8988T (cell line): ENCODE data around the gene MIGA2.
"Not testable (repeated sequence)": the region's sequence is repeated elsewhere in the genome, so short reads cannot be mapped to it uniquely, and the experiment has no call there.

ENCODE experiments used
- DNase-seq: peaks from one replicate; pipeline ENCODE4 v3.0.0; 2011

MIGA2 gene

GRCh38 chr9:129102791-129103594, 66.6 kb downstream of the MIGA2 start:
- DNase-seq, result peak; percentile 89

- DNase-seq, result no peak
These were observed 67.2 kb downstream of the MIGA2 start for GRCh38 chr9:129103595-129103965.

DNA sequence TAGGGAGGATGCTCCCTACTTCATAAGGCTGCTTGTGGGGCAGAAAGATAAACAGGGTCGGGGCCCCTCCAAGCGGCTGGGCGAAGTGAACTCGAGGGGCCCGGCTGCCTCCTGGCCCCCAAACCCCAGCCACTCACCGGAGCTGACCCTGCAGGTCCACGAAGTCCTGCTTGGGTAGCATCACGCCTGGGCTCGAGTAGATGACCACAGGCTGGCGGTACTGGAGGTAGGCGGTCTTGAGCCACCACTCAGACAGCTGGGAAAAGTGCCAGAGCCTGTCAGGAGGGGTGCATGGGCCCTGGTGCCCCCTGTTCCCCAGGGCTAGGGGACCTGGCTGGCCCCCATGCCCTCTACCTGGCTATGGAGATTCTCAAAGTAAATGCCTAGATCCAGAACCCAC, 67.6 kb downstream of the MIGA2 start:
- no peak for DNase-seq

DNA sequence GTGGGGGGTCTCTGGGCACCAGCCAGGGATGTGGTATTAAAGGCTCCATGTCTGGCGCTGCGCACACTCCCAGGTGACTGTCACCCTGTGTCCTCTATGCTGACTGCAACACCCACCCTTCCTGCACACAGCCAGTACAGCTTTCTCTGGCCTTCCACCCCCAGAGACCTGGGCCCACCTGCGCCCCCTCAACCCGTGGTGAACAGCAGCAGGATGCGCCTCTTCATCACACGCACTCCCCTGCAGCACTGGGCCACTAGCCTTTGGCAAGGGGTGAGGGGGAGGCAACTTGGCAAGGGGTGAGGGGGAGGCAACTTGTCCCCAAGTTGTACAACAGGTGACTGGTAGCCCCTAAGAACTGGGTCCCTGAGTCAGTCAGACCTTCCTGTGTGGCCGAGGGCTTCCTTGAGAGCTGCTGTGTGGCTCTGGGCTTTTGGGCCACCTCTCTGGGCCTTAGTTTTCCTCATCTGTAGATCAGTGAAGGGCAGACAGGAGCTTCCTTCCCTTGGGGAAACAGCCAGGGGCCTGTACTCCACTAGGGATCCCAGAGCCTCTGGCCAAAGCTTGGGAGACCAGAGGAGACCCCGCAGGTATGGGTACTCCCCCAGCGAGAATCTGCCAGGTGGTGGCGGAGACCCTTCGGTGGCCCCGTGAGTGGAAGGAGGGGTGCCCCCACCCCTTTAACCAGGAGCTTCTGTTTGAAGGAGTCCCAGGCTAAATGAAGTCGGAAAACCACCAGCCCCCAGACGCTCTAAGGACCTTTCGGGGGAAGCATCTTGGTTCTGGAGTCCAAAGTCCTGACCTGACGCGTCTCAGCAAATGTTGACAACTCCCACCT, 69.7 kb downstream of the MIGA2 start:
- DNase-seq, result no peak

GRCh38 chr9:129107651-129108050, 71.2 kb downstream of the MIGA2 start:
- DNase-seq, result no peak

DNA sequence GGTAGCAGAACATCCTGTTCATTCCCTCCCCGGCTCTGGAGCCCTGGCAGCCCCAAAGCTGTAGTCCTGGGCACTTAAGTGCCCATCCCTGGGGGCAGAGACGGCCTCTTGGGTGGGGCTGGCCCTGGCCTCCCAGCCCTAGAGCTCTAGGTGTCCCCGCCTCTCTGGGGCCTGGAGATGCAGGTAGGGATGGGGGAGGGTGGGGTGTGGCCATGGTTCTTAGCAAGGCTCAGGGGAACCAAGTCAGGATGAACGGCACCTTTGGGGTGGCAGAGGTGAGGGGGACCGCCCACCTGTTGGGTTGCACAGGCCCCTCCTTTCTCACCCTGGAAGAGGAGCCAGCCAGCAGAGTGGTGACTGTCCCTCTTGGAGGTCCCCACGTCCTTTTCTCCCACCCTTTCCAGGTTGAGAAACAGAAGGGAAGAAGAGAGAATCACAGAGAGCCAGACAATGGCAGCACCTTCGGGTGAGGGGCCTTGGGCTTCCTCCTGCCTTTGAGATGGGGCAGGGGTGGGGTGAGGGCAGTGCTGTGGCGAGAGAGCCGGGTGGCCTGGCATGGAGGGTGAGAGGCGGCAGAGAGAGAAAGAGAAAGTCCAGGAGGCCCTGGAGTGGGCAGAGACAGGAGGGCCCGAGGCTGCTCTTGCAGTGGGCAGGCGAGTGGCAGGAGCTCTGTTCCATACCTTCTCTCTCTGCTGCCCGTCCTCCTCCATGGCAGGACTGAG, 71.8 kb downstream of the MIGA2 start:
- no peak for DNase-seq

GRCh38 chr9:129108805-129109536, 72.5 kb downstream of the MIGA2 start:
- DNase-seq, result no peak

- DNase-seq, result peak; percentile 71
These were observed 73.1 kb downstream of the MIGA2 start for GRCh38 chr9:129109537-129109903.

- DNase-seq, result peak; percentile 59
These were observed 73.7 kb downstream of the MIGA2 start for GRCh38 chr9:129109952-129110739.

- DNase-seq, result peak; percentile 98
These were observed 74.5 kb downstream of the MIGA2 start, which contains the start of the genes CRAT and PTPA for GRCh38 chr9:129110740-129111527. CRAT (minus strand) TSS chr9:129110793; CDS start chr9:129110509, 284 bp downstream. PTPA (plus strand) TSS chr9:129111415; CDS start chr9:129111601, 186 bp downstream.

DNA sequence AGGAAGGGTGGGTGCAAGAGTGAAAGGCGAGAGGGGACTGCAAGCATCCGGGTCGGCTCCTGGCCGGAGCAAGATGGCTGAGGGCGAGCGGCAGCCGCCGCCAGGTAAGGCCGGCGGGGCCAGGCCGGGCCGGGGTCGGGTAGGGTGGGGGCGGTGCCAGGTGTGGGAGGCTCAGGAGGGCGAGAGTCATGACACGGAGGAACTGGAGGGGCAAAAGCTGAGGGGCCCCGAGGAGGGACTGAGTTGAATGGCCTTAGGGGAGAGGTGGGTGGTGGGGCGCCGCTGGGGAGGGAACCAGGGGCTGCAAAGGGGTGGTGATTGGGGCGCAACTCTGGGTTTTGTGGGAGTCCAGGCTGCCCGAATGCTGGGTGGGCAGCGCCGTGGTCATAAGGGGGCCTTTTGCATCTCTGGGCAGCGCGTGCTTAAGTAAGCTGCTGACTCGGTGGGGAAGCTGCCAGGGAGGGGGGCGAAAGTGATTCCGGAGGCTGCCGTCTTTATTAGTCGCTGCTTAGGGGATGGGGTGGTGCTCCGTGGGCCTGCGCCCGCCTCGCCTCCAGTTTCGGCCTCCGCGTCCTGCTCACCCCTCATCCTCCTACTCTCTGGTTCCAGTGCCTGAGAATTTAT, 75.2 kb downstream of the MIGA2 start:
- peak; percentile 60 for DNase-seq

GRCh38 chr9:129112526-129112925, 76.1 kb downstream of the MIGA2 start:
- DNase-seq, result not testable (repeated sequence)

DNA sequence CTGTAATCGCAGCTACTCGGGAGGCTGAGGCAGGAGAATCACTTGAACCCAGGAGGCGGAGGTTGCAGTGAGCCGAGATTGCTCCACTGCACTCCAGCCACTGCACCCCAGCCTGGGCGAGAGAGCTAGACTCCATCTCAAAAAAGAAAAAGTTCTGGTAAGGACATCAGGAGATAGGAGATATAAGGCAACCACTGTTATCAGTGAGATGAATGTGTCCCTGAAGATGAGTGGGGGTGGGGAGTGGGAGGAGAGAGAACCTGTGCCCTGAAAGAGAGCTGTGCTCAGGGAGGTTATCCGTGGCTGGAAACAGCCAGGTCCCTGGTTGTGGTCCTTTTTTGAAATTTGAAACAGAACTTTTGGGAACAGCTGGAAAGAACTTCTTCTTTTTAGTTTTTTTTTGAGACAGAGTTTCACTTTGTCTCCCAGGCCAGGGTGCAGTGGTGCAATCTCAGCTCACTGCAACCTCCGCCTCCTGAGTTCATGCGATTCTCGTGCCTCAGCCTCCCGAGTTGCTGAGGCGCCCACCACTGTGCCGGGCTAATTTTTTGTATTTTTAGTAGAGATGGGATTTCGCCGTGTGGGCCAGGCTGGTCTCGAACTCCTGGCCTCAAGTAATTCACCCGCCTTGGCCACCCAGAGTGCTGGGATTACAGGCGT, 77.3 kb downstream of the MIGA2 start:
- DNase-seq, result no peak

GRCh38 chr9:129118799-129119198, 82.4 kb downstream of the MIGA2 start:
- no peak for DNase-seq

GRCh38 chr9:129121483-129121882, 85.1 kb downstream of the MIGA2 start:
- DNase-seq, result no peak
